ENCODE measurements around the gene APP. TPM values are rescaled to one million over a fixed set of nuclear protein-coding genes. Genes with fewer than 3 reads are reported as not detected.

APP gene
- total RNA-seq, 5 donors from 2014 or later (not counting 1 experiment from before 2014, with no cell fraction given) = 33.7 to 44.7 (median 37.5) TPM

GRCh38 chr21:25987531-25987930 lies 183.0 kb downstream of the APP start:
- no CpG with 5 or more reads among the region's 2 CpGs for WGBS (ENCODE audit: insufficient coverage)

GRCh38 chr21:25986928-25987327 lies 183.6 kb downstream of the APP start:
- ATAC-seq (replicated peaks in 1 of 4) (no peak), DNase-seq (no peak)
- no peak overlapping the region for H3K27ac ChIP-seq (ENCODE audit: low read length)
- H3K9me3 Mint-ChIP-seq = no peaks in the 10 kb centered on the region
- 86% methylated on average over 2 of the region's 2 CpGs for WGBS (ENCODE audit: insufficient coverage)
- H3K9me3 ChIP-seq = no peaks in the 10 kb centered on the region
- ChIA-PET POLR2A (interaction anchor here in 1 of 2 donors (0.6 kb wide), 1 partner anchor 103 kb away, joined by 3 read pairs; no protein-coding TSS in a partner anchor), CTCF (interaction anchor here in 1 of 2 donors (0.6 kb wide), 1 partner anchor 91 kb away, joined by 3 read pairs; no protein-coding TSS in a partner anchor)
- no peak overlapping the region for H3K4me3 ChIP-seq (ENCODE audit: control insufficient read depth in 1 of 2, extremely low read depth in 1 of 2, low read length in 1 of 2)
- no peaks in the 10 kb centered on the region for H3K27me3 Mint-ChIP-seq
- no peaks in the 10 kb centered on the region for H3K36me3 ChIP-seq (ENCODE audit: control insufficient read depth in 2 of 2, extremely low read depth in 1 of 2, insufficient read depth in 1 of 2, low read length in 1 of 2)
- no peak overlapping the region for H3K27ac Mint-ChIP-seq
- H3K4me1 ChIP-seq (ENCODE audit: control insufficient read depth in 1 of 2, extremely low read depth in 1 of 2, insufficient read depth in 2 of 2, low read length in 2 of 2) = no peaks in the 10 kb centered on the region
- no peaks in the 10 kb centered on the region for H3K4me1 Mint-ChIP-seq
- H3K36me3 Mint-ChIP-seq = peaks cover 23% of the 10 kb centered on the region
- no peak overlapping the region for H3K4me3 Mint-ChIP-seq
- no peaks in the 10 kb centered on the region for H3K27me3 ChIP-seq (replicated peaks in 1 of 2; ENCODE audit: control insufficient read depth in 2 of 2, extremely low read depth in 1 of 2, insufficient read depth in 2 of 2, low read length in 1 of 2)

More at GRCh38 chr21:25987531-25987930, 183.0 kb downstream of the APP start:
- DNase-seq (no peak), ATAC-seq (replicated peaks in 1 of 4) (no peak)
- no peaks in the 10 kb centered on the region for H3K27me3 Mint-ChIP-seq
- no peaks in the 10 kb centered on the region for H3K4me1 ChIP-seq (ENCODE audit: control insufficient read depth in 1 of 2, extremely low read depth in 1 of 2, insufficient read depth in 2 of 2, low read length in 2 of 2)
- ChIA-PET CTCF (no interaction called here), POLR2A (no interaction called here)
- no peaks in the 10 kb centered on the region for H3K36me3 ChIP-seq (ENCODE audit: control insufficient read depth in 2 of 2, extremely low read depth in 1 of 2, insufficient read depth in 1 of 2, low read length in 1 of 2)
- no peaks in the 10 kb centered on the region for H3K27me3 ChIP-seq (replicated peaks in 1 of 2; ENCODE audit: control insufficient read depth in 2 of 2, extremely low read depth in 1 of 2, insufficient read depth in 2 of 2, low read length in 1 of 2)
- no peak overlapping the region for H3K4me3 ChIP-seq (ENCODE audit: control insufficient read depth in 1 of 2, extremely low read depth in 1 of 2, low read length in 1 of 2)
- H3K9me3 Mint-ChIP-seq = no peaks in the 10 kb centered on the region
- H3K27ac ChIP-seq (ENCODE audit: low read length) = no peak overlapping the region
- H3K36me3 Mint-ChIP-seq = peaks cover 20% of the 10 kb centered on the region
- H3K4me3 Mint-ChIP-seq = no peak overlapping the region
- no peaks in the 10 kb centered on the region for H3K9me3 ChIP-seq
- H3K27ac Mint-ChIP-seq = no peak overlapping the region
- H3K4me1 Mint-ChIP-seq = no peaks in the 10 kb centered on the region

GRCh38 chr21:25985990-25986389 lies 184.6 kb downstream of the APP start:
- no peak for ATAC-seq (replicated peaks in 1 of 4)
- H3K27ac Mint-ChIP-seq = no peak overlapping the region
- no peaks in the 10 kb centered on the region for H3K4me1 Mint-ChIP-seq
- POLR2A ChIA-PET = no interaction called here
- no peak overlapping the region for H3K4me3 ChIP-seq (ENCODE audit: control insufficient read depth in 1 of 2, extremely low read depth in 1 of 2, low read length in 1 of 2)
- DNase-seq = no peak
- H3K27ac ChIP-seq (ENCODE audit: low read length) = no peak overlapping the region
- no peak overlapping the region for H3K4me3 Mint-ChIP-seq
- no peaks in the 10 kb centered on the region for H3K9me3 Mint-ChIP-seq
- no CpG with 5 or more reads among the region's 3 CpGs for WGBS (ENCODE audit: insufficient coverage)
- H3K36me3 ChIP-seq (ENCODE audit: control insufficient read depth in 2 of 2, extremely low read depth in 1 of 2, insufficient read depth in 1 of 2, low read length in 1 of 2) = no peaks in the 10 kb centered on the region
- no peaks in the 10 kb centered on the region for H3K27me3 Mint-ChIP-seq
- no peaks in the 10 kb centered on the region for H3K9me3 ChIP-seq
- H3K4me1 ChIP-seq (ENCODE audit: control insufficient read depth in 1 of 2, extremely low read depth in 1 of 2, insufficient read depth in 2 of 2, low read length in 2 of 2) = no peaks in the 10 kb centered on the region
- CTCF ChIA-PET = no interaction called here
- H3K36me3 Mint-ChIP-seq = peaks cover 25% of the 10 kb centered on the region
- H3K27me3 ChIP-seq (replicated peaks in 1 of 2; ENCODE audit: control insufficient read depth in 2 of 2, extremely low read depth in 1 of 2, insufficient read depth in 2 of 2, low read length in 1 of 2) = no peaks in the 10 kb centered on the region

GRCh38 chr21:25984538-25984937 lies 186.0 kb downstream of the APP start:
- Histone ChIP-seq H3K27ac (ENCODE audit: low read length) (no peak overlapping the region), H3K4me1 (ENCODE audit: control insufficient read depth in 1 of 2, extremely low read depth in 1 of 2, insufficient read depth in 2 of 2, low read length in 2 of 2) (no peaks in the 10 kb centered on the region), H3K4me3 (ENCODE audit: control insufficient read depth in 1 of 2, extremely low read depth in 1 of 2, low read length in 1 of 2) (no peak overlapping the region), H3K9me3 (no peaks in the 10 kb centered on the region), H3K36me3 (ENCODE audit: control insufficient read depth in 2 of 2, extremely low read depth in 1 of 2, insufficient read depth in 1 of 2, low read length in 1 of 2) (no peaks in the 10 kb centered on the region), H3K27me3 (replicated peaks in 1 of 2; ENCODE audit: control insufficient read depth in 2 of 2, extremely low read depth in 1 of 2, insufficient read depth in 2 of 2, low read length in 1 of 2) (no peaks in the 10 kb centered on the region)
- CTCF ChIA-PET = no interaction called here
- Mint-ChIP-seq H3K4me3 (no peak overlapping the region), H3K4me1 (peaks cover 0 to 6% (median 0%) of the 10 kb centered on the region in 3 donors), H3K27me3 (no peaks in the 10 kb centered on the region), H3K36me3 (peaks cover 36% of the 10 kb centered on the region), H3K9me3 (no peaks in the 10 kb centered on the region), H3K27ac (no peak overlapping the region)
- no peak for ATAC-seq (replicated peaks in 1 of 4)
- no CpG with 5 or more reads among the region's 1 CpG for WGBS (ENCODE audit: insufficient coverage)
- DNase-seq = no peak
- POLR2A ChIA-PET = no interaction called here

- no peaks in the 10 kb centered on the region for H3K36me3 ChIP-seq (ENCODE audit: control insufficient read depth in 2 of 2, extremely low read depth in 1 of 2, insufficient read depth in 1 of 2, low read length in 1 of 2)
- no peaks in the 10 kb centered on the region for H3K9me3 ChIP-seq
- Mint-ChIP-seq H3K4me1 (peaks cover 0 to 6% (median 0%) of the 10 kb centered on the region in 3 donors), H3K36me3 (peaks cover 36% of the 10 kb centered on the region), H3K4me3 (no peak overlapping the region), H3K27me3 (no peaks in the 10 kb centered on the region), H3K9me3 (no peaks in the 10 kb centered on the region), H3K27ac (no peak overlapping the region)
- DNase-seq (no peak), ATAC-seq (replicated peaks in 1 of 4) (no peak)
- no peak overlapping the region for H3K4me3 ChIP-seq (ENCODE audit: control insufficient read depth in 1 of 2, extremely low read depth in 1 of 2, low read length in 1 of 2)
- no peaks in the 10 kb centered on the region for H3K27me3 ChIP-seq (replicated peaks in 1 of 2; ENCODE audit: control insufficient read depth in 2 of 2, extremely low read depth in 1 of 2, insufficient read depth in 2 of 2, low read length in 1 of 2)
- H3K4me1 ChIP-seq (ENCODE audit: control insufficient read depth in 1 of 2, extremely low read depth in 1 of 2, insufficient read depth in 2 of 2, low read length in 2 of 2) = no peaks in the 10 kb centered on the region
- ChIA-PET CTCF (interaction anchor here in 1 of 2 donors (0.5 kb wide), 1 partner anchor 385 kb away, joined by 3 read pairs; no protein-coding TSS in a partner anchor), POLR2A (no interaction called here)
- no peak overlapping the region for H3K27ac ChIP-seq (ENCODE audit: low read length)
- no CpG with 5 or more reads among the region's 3 CpGs for WGBS (ENCODE audit: insufficient coverage)
These were observed 186.8 kb downstream of the APP start for GRCh38 chr21:25983745-25984144.

- 66% methylated on average over 3 of the region's 3 CpGs for WGBS (ENCODE audit: insufficient coverage)
- no peak overlapping the region for H3K4me3 ChIP-seq (ENCODE audit: control insufficient read depth in 1 of 2, extremely low read depth in 1 of 2, low read length in 1 of 2)
- DNase-seq = no peak
- ChIA-PET CTCF (interaction anchor here in 1 of 2 donors (0.7 kb wide), 1 partner anchor 49 kb away, joined by 6 read pairs; no protein-coding TSS in a partner anchor), POLR2A (no interaction called here)
- H3K4me1 ChIP-seq (ENCODE audit: control insufficient read depth in 1 of 2, extremely low read depth in 1 of 2, insufficient read depth in 2 of 2, low read length in 2 of 2) = peaks cover 0 to 16% of the 10 kb centered on the region in 2 experiments
- Mint-ChIP-seq H3K27me3 (no peaks in the 10 kb centered on the region), H3K27ac (no peak overlapping the region), H3K9me3 (no peaks in the 10 kb centered on the region), H3K4me1 (peaks cover 15 to 21% (median 16%) of the 10 kb centered on the region in 3 donors), H3K36me3 (peaks cover 27% of the 10 kb centered on the region), H3K4me3 (no peak overlapping the region)
- ATAC-seq (replicated peaks in 1 of 4) = no peak
- H3K27me3 ChIP-seq (replicated peaks in 1 of 2; ENCODE audit: control insufficient read depth in 2 of 2, extremely low read depth in 1 of 2, insufficient read depth in 2 of 2, low read length in 1 of 2) = no peaks in the 10 kb centered on the region
- no peak overlapping the region for H3K27ac ChIP-seq (ENCODE audit: low read length)
- no peaks in the 10 kb centered on the region for H3K36me3 ChIP-seq (ENCODE audit: control insufficient read depth in 2 of 2, extremely low read depth in 1 of 2, insufficient read depth in 1 of 2, low read length in 1 of 2)
- no peaks in the 10 kb centered on the region for H3K9me3 ChIP-seq
These were observed 189.9 kb downstream of the APP start for GRCh38 chr21:25980710-25981109.

Measured in T-cell (primary cell).